ENCODE results near the gene NEK2.
"Not testable (repeated sequence)": the region's sequence is repeated elsewhere in the genome, so short reads cannot be mapped to it uniquely, and the experiment has no call there.

Gene NEK2

GRCh38 chr1:211675230-211676105 lies at the start of gene NEK2:
Gene NEK2 (minus strand): TSS chr1:211675621. CDS start chr1:211675479, 142 bp downstream.
- in situ Hi-C loops (cut with HindIII; ENCODE audit: low pct_ligation_motif_present, low pct_unique_long_range_greater_than_20kb, low sequenced_read_pairs) = no loop called here
- DNase-seq = peak; percentile 98

DNA sequence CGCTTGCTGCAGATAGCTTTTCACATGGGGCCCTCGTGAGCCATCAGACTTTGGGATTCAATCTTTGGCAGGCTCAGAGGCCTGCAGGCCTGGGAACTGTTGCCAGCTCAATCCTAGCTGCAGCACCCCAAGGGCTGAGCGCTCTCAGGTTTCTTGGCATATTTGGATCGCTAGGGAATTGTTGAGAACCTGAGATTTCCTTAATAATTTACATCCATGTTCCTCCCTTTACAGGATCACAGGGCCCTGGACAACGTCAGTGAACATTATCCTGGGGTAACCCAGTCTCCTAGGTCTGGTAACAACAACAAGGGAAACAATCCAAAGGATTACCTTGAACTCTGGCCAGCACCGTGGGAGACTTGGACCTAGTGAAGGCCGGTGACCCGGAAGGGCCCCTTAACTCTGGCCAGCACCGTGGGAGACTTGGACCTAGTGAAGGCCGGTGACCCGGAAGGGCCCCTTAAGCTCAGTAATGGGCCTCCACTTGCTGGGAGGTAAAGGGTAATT lies 49.3 kb upstream of the NEK2 start:
- DNase-seq = no peak
- in situ Hi-C loops (cut with HindIII; ENCODE audit: low pct_ligation_motif_present, low pct_unique_long_range_greater_than_20kb, low sequenced_read_pairs) = no loop called here

GRCh38 chr1:211723273-211723672 lies 47.9 kb upstream of the NEK2 start:
- no peak for DNase-seq
- in situ Hi-C loops (cut with HindIII; ENCODE audit: low pct_ligation_motif_present, low pct_unique_long_range_greater_than_20kb, low sequenced_read_pairs) = no loop called here

- DNase-seq = no peak
- in situ Hi-C loops (cut with HindIII; ENCODE audit: low pct_ligation_motif_present, low pct_unique_long_range_greater_than_20kb, low sequenced_read_pairs) = no loop called here
Observed at GRCh38 chr1:211722277-211723175, 47.1 kb upstream of the NEK2 start.

DNA sequence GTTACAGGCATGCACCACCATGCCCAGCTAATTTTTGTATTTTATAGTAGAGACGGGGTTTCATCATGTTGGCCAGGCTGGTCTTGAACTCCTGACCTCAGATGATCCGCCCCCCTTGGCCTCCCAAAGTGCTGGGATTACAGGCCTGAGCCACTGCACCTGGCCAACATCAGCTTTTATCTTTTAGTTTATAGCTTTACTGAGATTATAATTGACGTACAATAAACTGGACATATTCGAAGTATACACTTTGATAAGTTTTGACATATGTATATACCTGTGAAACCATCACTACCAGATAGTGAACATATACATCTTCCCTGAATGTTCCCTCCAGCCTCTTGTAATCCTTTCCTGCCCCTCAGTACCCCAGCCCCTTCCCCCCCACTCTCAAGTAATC lies 41.1 kb upstream of the NEK2 start:
- DNase-seq; in situ Hi-C loops (cut with HindIII; ENCODE audit: low pct_ligation_motif_present, low pct_unique_long_range_greater_than_20kb, low sequenced_read_pairs): not testable (repeated sequence)

GRCh38 chr1:211715971-211716370 lies 40.5 kb upstream of the NEK2 start:
- in situ Hi-C loops (cut with HindIII; ENCODE audit: low pct_ligation_motif_present, low pct_unique_long_range_greater_than_20kb, low sequenced_read_pairs) = no loop called here
- no peak for DNase-seq

GRCh38 chr1:211714154-211714553 lies 38.7 kb upstream of the NEK2 start:
- DNase-seq = no peak
- in situ Hi-C loops (cut with HindIII; ENCODE audit: low pct_ligation_motif_present, low pct_unique_long_range_greater_than_20kb, low sequenced_read_pairs) = no loop called here

DNA sequence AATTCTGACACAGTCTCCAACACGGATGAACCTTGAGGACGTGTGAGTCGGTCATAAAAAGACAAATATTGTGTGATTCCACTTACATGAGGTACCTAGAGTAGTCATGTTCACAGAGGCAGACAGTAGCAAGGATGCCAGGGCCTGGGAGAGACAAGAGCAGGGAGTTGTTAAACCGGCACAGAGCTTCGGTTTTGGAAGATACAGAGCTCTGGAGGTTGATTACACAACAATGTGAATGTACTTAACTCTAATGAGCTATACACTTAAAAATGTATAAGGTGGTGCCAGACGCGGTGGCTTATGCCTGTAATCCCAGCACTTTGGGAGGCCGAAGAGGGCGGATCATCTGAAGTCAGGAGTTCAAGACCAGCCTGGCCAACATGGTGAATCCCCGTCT lies 37.8 kb upstream of the NEK2 start:
- in situ Hi-C loops (cut with HindIII; ENCODE audit: low pct_ligation_motif_present, low pct_unique_long_range_greater_than_20kb, low sequenced_read_pairs) = no loop called here
- DNase-seq = no peak

DNA sequence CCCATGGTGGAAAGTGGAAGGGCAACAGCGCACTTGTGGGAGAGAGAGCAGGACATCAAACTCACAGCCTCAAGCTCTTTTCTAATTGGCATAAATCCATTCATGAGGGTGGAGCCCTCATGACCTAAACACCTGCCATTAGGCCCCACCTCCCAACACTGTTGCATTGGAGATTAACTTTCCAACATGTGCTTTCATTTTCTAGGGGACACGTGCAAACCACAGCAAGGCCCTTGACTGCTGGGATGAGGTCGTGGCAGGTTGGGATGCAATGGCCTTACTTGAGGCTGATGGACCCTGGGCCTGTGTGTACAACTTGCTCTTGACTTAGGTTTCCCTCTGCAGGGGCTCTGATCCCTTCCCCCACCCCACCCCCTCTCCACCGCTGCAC lies 35.9 kb upstream of the NEK2 start:
- in situ Hi-C loops (cut with HindIII; ENCODE audit: low pct_ligation_motif_present, low pct_unique_long_range_greater_than_20kb, low sequenced_read_pairs) = no loop called here
- DNase-seq = no peak

DNA sequence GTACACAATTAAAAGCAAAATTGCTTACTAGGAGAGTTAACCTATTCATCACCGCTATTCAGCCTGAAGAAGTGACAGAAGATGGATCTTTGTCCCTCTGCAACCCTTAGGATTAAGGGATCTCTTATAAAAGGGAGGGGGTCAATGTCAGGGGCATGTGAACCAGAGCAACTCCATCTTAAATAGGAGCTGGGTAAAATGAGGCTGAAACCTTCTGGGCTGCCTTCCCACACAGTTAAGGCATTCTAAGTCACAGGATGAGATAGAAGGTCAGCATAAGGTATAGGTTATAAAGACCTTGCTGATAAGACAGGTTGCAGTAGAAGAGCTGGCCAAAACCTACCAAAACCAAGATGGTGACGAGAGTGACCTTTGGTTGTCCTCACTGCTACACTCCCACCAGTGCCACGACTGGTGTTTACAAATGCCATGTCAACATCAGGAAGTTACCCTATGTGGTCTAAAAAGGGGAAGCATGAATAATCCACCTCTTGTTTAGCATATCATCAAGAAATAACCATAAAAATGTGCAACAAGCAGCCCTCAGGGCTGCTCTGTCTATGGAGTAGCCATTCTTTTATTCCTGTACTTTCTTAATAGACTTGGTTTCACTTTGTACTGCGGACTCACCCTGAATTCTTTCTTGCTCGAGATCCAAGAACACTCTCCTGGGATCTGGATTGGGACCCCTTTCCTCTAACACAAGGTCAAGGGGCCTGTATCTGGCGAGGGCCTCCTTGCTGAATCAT lies 35.3 kb upstream of the NEK2 start:
- no peak for DNase-seq
- in situ Hi-C loops (cut with HindIII; ENCODE audit: low pct_ligation_motif_present, low pct_unique_long_range_greater_than_20kb, low sequenced_read_pairs) = no loop called here

DNA sequence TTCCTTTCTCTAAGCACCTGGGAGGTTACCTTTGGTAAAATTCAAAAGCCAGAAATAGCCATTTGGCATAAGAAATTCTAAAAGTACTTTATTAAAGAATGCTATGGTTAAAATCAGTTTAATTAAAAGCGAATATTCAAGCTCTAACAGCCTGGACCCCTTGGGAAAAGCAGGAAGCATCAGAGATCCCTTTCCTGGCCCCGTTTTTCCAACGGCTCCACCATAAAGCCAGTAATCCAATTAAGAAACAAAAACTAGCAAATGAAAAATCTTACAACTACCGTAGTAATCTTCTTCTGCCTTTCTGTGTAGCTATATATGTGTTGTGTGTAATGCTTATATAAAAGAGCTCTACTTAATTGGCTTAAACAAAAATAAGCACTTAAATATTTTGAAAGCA lies 33.5 kb upstream of the NEK2 start:
- in situ Hi-C loops (cut with HindIII; ENCODE audit: low pct_ligation_motif_present, low pct_unique_long_range_greater_than_20kb, low sequenced_read_pairs) = no loop called here
- DNase-seq = no peak

GRCh38 chr1:211708006-211708405 lies 32.6 kb upstream of the NEK2 start:
- no peak for DNase-seq
- in situ Hi-C loops (cut with HindIII; ENCODE audit: low pct_ligation_motif_present, low pct_unique_long_range_greater_than_20kb, low sequenced_read_pairs) = no loop called here

DNA sequence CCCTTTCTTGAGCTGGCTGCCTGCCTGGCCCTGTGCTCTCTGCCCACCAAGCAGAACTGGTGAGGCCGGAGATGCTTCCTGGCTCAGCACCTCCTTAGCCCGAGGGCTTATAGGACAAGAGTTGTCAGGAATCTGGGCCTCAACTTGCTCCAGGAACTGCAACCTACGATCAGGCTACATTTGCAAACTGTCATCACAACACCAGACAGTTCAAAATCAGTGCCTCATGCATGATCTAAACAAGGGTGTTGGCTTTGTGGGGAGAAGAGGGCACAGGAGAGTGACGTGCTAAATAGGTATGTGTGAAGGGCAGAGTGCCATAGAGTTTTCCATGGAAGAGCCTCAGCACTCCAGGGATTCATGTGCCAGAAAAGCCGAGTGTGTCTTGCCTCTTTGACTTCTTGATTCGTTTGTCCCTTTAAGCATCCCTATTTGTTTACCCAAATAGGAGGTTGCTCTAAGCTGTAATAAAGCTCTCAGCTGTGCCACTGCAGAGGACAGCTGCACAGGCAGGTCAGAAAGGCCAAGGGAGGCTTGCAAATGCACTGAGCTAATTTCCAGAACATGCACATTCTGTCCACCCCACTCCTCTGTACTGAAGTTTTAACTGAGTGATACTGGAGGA lies 30.2 kb upstream of the NEK2 start:
- DNase-seq = no peak
- in situ Hi-C loops (cut with HindIII; ENCODE audit: low pct_ligation_motif_present, low pct_unique_long_range_greater_than_20kb, low sequenced_read_pairs) = no loop called here

DNA sequence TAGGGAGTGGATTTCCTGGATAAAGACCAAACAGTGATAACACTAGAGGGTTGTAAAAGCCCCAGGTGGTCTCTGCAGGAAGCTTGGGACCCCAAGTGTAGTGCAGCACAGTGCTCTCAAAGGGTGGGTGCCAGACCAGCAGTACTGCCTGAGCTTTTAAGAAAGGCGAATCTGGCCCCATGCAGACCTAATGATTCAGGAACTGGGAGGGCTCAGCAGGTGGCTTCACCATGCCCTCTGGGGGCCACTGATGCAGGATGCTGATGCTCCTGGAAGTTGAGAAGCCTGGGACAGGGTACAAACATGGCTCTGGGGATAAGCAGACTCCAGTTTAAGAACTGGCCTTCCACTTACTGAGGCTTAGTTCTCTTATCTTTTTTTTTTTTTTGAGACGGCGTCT lies 29.1 kb upstream of the NEK2 start:
- in situ Hi-C loops (cut with HindIII; ENCODE audit: low pct_ligation_motif_present, low pct_unique_long_range_greater_than_20kb, low sequenced_read_pairs) = no loop called here
- no peak for DNase-seq

DNA sequence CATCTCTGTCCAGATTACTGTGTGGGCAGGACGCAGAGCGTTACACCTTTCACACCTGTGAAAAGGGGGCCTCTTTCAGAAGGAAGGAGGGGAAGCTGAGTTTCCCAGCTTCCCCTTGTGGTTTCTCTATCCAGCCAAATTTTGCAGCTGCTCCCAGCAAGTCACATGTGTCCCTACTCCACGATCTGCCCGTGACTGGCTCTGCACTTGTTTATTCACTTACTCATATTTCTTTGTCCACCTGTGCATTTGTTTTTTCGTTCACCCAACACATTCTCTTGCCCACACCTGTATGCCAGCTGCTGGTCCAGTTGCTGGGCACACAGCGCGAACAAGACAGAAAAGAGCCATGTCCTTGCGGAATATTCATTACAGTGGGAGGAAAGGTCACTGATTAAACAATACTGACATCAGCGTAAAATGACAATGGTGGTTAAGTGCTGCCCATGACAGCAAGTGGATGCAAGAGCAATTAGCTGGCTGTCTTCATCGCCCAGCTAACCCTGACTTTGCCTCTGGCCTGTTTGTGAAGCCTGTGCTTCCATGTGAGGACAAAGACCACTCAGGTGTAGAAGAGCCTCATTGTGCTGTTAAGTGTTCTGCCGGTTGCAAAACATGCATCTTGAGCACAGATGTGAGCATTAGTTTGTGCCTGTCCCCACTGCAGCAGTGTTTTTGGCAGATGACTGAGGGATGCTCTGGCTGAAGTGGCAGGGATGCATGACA lies 28.6 kb upstream of the NEK2 start:
- in situ Hi-C loops (cut with HindIII; ENCODE audit: low pct_ligation_motif_present, low pct_unique_long_range_greater_than_20kb, low sequenced_read_pairs) = no loop called here
- no peak for DNase-seq

DNA sequence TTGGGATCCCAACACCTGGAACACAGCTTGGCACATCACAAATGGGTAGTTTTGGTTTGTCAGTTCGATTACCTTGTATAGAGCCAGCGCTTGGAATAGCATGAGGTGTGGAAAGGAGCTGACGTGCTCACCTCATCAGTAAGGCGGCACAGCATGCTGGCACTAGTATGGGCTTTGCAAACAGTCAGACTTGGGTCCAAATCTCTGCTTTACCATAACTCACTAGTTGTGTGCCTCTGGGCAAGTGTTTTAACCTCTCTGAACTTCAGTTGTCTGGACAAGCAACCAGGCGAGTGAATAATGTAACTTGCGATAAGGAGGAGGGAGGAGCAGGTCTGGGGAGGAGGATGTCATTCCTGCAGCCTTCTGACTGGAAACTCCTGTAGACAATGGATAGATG lies 26.3 kb upstream of the NEK2 start:
- DNase-seq = no peak
- in situ Hi-C loops (cut with HindIII; ENCODE audit: low pct_ligation_motif_present, low pct_unique_long_range_greater_than_20kb, low sequenced_read_pairs) = no loop called here

- in situ Hi-C loops (cut with HindIII; ENCODE audit: low pct_ligation_motif_present, low pct_unique_long_range_greater_than_20kb, low sequenced_read_pairs) = no loop called here
- DNase-seq = no peak
Observed at GRCh38 chr1:211699059-211699458, 23.6 kb upstream of the NEK2 start.

Measured in ACHN (cell line).